Left hindlimb (tissue), 1 donor: ENCODE results near the gene PRR36.

ENCODE experiments used
- DNase-seq: peaks from one replicate; pipeline ENCODE4 v3.0.0-alpha.2; 2018

The PRR36 gene

DNA sequence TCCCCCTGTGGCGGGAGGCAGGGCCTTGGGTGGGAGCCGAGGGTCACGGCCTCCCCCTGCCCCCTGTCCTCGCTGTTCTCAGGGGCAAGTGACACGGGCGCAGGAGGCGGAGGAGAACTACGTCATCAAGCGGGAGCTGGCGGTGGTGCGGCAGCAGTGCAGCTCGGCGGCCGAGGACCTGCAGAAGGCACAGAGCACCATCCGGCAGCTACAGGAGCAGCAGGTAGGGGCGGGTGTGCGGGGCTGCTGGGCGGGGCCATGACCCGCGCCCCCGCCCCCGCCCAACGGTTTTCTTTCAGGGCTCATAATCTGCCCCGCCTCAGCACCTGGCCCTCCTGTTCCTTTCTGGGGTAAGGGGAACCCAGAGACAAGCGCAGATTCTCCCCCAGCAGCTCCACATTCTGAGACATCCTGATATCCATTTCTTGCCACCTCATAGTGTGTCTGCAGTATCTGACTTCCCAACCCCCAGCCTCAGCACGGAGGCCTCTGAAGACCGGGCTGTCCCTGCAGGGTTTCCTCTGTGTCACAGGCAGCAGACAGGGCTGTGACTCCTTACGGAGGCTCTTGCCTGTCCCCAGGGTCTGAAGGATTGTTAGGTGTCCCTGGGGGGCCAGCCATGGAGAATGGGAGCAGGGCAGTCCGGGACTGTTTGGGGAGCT, 15.9 kb downstream of the PRR36 start:
- DNase-seq: no peak

DNA sequence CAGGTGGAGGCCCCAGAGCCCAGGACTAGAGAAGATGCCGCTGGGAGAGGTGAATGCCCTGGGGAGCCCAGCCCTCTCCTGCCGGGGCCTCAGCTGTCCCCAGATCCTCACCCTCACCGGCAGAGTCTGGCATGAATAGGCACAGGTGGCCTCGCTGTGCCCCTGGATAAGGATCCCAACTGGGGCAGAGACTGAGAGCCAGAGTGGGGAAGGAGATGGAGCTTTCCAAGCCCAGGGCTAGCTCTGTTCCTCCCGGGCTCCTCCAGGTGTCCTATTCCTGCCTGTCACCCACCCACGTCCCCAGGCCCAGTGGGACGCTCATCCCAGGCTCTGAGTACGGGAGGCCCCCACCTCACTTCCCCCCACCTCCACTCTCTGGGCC, 16.5 kb downstream of the PRR36 start:
- no peak for DNase-seq

DNA sequence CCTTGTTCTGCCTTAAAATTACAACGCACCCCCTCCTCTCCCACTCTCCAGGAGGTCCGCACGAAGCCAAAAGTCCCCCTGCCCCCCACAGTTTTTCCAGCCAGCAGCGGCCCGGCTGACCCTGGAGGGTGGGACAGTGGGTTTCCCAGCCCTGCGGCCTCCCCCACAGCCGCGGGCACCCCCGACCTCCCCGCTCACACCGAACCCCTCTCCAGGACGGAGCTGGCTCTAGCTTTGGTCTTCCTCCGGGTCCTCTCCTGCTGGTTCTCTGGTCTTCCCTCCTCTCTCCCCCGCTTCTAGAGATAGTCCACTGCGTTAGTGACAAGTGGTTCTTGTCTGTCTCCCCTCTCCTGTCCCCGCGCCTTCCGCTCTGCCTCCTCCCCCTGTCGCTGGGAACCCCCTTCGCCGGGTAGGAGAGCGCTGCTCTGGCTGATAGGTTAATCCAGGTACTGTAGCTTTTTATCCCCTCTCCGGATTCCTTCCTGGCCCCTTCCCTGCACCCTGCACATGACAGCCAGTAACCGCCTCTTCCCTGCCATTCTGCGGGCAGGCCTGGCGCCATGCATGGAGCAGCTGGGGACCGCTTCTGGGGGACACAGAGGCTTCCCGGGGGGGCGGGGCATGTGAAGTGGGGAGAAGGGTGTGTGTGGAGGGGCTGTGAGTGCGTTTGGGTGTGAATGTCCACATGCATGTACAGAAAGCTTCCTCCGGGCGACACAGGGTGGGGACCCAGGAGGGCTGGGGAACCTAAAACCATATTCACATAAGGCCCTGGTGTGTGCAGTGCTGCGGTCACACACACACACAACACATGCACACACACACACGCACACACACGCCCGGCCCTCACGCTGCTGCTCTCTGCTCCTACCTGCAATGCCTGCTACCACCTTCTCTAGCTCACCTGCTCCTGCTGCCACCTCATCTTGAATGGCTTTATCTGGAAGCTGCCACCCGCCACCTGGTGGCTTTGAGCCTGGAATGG, 17.2 kb downstream of the PRR36 start:
- no peak for DNase-seq

DNA sequence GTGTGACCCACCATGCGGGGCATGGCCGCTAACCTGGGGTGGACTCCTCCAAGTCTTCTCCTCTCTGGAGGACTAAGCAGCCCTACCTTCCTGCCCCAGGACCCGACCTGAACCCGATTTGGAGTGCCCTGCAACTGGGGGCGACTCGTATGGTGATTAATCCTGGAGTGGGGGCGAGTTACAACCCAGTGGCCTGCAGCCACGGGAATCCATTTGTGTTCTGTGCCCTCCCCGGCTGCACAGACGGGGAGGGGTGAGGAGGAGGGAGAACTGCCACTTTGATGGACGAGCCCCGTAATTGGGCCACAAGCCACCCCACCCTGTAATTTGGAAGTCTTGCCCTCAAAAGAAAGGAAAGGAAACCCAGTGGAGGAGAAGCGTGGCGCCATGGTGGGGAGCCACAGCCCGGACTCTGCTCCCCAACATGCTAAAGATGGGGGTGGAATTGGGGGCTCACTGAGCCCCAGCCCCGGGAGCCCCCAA, 18.0 kb downstream of the PRR36 start:
- peak; percentile 52 for DNase-seq

DNA sequence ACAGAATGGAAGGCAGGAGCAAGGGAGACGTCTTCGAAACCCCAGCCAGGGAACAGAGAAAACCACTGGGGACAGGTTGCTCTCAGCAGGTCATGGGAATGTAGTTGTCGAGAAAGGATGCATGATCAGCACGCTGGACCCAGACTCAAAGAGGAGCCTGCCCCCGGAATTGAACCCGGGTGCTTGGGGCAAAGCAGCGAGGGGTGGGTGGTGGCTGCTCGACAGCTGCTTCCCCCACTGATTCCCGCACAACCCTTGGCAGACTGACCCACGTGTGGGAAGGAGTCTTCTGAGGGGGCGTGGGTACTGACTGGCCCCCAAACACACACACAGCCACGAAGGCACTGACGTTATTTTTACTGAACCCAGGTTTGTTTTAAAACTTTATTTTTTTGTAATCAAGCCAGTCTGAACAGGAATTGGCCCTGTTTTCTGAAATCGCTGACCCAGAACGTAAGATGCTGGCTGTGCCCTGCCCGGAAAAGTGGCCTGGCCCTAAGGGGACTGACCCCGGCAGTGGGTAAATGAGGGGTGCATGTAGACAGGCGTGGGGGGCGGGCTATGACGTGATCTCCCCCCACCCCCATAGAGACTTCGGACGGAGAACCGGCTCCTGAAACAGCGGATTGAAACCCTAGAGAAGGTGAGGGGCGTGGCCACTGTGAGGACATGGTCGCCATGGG, 18.6 kb downstream of the PRR36 start:
- no peak for DNase-seq

DNA sequence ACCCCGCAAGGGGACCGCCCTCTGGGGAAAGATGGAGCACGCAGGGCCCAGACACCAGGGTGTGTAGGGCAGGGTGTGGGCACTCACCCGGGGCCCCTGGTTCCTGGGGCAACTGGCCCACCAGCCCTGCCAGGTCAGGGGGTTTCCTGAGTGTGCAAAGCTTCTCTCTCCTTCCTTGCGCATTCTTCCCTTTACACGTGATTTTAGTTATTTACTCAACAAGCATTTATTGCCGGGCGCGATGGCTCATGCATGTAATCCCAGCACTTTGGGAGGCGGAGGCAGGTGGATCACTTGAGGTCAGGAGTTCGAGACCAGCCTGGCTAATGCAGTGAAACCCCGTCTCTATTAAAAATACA, 20.4 kb downstream of the PRR36 start:
- DNase-seq: no peak

DNA sequence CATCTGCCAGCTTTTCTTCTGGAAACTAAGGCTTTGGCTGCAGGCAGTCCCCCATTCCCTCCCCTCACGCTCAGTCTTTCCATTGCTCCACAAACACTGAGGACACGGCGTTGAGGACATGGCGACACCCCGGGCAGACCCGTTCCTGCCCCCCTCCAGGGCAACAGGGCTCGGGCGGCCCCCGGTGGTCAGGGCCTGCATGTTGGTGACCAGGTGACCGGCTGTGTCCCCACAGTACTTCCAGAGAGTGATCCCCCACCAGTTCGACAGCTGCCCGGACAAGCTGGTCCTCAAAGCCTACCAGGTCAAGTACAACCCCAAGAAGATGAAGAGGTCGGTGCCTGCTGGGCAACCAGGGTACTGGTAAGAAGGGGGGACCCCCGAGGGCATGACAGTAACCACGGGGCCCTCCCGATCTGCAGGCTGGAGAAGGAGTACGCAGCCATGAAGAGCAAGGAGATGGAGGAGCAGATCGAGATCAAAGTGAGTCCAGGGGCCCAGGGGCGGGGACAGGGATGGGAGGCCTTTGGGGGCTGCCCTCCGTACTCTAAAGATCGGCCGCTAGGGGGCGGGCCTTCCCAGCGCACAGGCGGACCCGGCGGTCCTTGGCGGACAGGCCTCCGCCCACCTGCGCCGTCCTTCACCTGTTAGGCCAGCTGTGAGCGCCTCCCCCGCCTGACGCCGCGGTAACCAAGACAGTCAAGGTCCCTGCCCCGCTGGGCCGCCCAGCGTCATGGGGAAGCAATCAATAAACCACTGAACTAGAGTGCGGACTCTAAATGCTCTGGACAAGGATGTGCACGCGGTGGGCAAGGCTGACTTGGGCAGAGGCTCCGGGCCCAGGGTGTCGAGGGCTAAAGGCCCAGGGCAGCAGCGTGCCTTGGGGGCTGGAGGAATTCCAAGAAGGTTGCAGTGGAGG, 21.1 kb downstream of the PRR36 start:
- peak; percentile 76 for DNase-seq

DNA sequence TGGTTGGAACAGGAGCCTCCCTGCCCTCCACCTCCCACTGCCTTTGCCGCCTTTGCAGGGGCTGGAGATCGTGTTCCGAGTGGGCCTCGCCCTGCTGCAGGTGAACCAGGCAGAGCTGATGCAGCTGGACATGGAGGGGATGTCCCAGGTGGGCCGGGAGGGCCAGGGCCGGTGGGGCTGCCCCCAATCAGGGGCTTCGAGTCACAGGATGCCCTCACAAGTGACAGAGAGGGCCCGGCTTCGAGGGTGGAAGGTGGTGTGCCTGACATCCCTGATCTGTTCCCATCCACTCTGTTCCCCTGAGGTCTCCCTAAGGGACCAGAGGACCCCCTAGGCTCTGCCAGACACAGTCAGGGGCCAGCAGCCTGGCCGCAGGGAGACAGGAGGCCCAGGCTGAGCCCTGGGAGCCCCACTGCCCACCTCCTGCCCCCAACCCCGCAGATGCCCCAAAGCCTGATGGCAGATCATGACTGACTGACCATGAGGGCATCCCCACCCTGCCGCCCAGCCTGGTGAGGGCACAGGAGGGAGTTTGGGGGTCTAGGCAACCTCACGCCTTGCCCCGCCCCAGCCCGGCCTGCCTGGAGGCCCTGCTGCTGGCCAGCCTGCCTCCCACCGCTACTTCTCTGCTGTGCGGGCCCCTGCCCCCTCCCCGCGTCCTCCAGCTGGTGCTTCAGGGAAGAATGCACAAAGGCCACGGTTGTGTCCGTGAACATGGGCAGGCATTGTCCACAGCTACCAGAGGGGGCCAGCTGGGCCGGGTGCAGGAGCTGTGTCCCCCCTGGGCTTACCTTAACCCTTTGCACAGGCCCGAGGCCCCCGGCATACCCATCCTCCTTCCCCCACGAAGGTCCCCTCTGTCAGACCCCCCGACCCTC, 22.3 kb downstream of the PRR36 start:
- DNase-seq: peak; percentile 42

DNA sequence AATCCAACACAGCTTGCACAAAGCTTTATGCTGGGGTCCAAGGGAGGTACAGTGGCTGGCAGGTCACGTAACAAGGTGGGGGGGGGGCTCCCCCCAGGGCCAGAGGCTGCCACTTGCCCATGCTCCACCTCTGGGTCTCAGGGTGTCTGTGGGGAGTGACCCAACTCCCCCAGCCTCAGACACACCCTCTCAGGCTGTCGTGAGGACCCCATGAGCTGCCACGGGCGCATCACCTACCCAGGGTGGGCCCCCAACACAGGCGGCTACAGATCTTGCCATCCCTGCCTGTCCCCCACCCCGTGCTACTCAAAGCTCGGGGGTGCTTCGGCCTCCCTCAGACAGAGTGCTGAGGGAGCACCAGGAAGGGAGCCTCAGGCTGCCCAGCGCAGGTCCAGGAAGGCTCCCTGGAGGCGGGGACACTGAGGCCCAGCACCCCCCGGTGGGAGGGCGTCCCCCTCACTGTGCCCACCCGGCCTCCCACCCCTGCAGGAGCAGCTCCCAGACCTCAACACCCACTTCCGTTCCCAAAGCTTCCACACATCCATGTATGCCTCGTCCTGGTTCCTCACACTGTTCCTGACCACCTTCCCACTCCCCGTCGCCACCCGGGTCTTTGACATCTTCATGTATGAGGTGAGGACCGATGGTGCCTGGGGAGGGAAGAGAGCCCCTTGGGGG, 23.1 kb downstream of the PRR36 start:
- no peak for DNase-seq

DNA sequence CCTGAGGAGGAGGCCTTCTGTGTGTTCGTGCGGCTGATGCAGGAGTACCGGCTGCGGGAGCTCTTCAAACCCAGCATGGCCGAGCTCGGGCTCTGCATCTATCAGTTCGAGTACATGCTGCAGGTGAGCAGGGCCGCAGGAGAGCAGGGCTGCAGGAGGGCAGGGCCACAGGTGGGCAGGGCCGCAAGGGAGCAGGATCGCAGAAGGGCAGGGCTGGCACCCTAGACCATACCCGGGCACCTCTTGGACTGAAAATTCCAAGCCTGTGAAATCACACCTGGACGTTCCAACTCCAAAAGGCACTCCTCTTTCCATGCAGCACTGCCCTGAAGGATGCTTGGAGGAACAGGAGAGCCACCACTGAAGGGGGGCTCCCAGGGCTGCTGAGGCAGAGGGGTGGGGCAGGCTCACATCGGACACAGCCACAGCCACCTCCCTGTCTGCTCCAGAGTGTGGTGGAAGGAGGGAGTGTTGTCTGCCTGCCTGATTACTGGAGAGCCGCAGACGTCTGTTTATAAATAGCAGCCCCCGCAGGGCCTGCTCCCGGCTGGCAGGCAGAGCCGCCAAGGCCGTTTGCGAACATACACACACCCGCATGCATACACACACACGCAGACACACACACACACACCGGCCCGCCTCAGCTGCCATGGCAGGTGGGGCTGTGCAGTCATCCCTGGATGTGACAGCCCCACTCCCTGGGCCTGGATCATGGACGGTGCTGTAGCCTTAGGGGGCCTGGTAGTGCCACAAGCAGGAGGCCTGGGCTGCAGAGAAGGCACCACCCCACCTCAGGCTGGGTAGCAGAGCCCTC, 24.0 kb downstream of the PRR36 start:
- peak; percentile 57 for DNase-seq

DNA sequence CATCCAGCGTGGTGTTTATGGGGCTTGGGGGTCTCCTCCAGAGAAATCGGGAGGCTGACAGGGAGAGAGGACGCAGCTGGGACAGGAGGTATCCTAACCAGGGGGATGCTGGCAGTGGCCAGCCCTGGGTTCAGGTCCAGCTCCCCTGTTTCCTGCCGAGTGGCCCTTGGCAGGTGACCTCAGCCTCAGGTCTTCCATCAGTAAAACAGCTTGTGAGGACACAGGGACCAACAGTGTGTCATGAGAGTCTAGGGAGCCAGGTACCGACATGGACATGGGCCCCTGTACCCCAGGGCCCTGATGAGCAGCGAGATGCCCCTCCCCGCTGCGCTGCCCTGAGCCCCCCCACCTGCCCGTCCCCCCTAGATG, 24.6 kb downstream of the PRR36 start:
- no peak for DNase-seq

DNA sequence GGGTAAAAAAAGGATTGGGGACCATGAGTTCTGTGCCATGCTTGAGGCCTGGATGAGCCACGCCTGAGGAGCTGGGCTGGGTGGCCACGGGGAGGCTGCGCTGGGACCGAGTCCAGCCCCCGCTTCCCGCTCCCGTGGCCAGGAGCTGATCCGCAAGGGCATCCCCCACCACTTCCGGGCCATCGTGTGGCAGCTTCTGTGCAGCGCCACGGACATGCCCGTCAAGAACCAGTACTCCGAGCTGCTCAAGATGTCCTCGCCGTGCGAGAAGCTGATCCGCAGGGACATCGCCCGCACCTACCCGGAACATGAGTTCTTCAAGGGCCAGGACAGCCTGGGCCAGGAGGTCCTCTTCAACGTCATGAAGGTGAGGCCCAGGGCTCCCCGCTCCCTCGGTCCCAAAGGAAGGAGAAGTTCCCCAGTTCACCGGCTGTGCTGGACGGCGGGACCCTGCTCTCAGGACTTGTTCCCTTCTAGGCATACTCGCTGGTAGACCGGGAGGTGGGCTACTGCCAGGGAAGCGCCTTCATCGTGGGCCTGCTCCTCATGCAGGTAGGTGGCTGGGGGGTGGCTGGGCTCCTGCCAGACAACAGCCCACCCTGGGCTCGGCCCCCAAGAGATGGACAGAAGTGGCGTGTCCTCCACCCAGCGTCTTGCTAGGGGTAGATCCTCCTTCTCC, 25.3 kb downstream of the PRR36 start:
- no peak for DNase-seq

DNA sequence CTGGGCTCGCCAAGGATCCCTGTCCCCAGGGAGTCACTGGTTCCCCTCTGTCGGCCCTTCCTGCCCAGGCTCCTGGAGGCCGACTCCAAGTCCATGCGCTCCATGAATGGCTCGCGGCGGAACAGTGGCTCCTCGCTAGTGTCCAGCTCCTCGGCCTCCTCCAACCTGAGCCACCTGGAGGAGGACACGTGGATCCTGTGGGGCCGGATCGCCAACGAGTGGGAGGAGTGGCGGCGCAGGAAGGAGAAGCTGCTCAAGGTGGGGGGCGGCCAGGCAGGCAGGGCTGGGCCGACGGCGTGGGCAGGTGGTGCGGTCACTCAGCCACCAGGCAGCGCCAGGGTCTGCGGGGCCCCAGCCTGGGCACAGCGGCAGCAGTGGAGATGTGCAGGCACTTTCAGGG, 26.5 kb downstream of the PRR36 start:
- no peak for DNase-seq

DNA sequence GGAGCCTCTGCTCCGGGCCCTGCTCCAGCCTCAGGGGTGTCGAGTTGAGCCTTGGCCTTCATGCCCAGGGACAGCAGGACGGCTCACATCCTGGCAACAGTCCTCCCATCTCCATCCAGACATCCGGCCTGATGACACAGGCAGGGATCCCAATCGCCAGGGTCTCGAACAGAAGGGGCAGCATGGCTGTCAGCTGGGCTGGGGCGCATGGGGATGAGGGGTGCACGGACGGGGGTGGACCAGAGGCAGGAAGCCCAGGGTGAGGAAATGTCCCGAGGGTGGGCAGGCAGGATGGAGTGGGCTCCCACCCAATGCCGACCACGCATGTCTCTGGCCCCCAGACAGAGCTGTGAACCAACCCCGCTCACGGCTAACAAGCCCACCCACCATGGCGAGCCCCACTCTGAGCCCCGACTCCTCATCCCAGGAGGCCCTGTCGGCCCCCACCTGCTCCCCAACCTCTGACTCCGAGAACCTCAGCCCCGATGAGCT, 28.0 kb downstream of the PRR36 start:
- DNase-seq: no peak

DNA sequence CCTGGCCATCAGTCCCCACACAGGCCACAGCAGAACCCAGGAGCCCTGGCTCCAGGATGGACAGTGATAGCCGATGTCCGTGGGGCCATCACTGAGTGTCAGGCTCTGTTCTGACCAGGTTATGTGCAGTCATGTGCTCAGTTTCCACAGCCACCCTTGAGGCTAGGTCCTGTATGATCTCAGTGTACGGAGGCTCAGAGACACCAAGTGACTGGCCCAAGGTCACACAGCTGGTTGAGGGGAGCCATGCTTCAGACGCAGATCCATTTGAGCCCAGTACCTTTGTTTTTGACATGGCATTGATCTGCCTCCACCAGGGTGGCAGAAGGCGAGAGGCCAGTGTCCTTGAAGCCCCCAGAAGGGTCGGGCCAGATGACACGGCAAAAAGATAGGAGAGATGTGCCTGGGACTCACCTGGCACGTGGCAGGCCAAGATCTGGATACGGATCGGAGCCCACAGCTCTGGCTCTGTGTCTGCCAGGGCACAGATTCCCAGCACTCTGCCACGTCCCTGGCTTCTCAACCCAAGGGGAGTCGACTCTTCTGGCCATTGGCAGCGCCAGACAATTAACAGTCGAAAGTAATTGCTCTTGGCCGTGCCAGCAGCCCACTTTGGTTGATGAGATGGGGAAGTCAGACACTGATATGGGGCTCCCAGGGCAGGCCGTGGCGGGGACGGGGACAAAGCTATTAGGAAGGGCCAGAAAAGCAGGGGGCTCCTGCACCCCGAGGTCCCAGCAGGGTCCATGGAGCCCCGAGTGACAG, 28.6 kb downstream of the PRR36 start:
- no peak for DNase-seq

DNA sequence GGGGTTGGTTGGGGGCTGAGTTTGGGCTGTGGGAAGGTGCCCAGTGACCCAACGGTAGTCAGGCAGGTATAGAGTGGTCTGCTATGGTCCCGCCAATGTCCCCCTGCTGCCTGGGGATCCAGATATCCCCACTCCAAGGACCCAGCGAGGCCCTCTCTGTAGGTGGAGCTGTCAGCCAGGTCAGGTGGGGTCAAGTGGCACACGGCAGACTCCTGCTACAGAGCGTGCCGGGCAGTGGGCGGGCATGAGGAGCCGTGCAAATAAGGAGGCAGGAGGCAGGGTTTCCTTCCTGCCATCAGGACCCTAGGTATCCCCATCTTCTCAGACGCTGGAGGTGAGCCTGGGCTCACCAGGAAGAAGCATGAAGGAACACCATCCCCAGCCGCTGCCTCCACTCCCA, 29.2 kb downstream of the PRR36 start:
- DNase-seq: no peak

DNA sequence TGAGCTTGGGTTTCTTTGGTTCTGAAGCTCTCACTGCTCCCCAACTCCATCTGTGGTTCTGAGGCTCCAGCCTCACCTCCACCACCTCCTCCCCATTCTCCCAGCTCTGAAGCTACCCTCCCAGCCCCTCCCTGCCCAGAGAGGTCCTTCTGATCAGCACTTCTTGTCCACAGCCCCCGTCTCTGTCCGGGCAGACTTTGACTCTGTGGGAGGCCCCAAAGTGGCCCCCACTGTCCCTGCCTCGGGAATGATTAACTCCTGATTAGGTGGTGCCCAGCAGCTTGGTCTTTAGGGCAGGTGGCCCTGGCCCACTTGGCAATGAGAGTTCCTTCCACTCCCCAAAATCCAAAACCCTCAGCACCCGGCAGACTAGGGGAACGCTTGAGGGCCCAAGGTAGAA, 29.8 kb downstream of the PRR36 start:
- DNase-seq: no peak

DNA sequence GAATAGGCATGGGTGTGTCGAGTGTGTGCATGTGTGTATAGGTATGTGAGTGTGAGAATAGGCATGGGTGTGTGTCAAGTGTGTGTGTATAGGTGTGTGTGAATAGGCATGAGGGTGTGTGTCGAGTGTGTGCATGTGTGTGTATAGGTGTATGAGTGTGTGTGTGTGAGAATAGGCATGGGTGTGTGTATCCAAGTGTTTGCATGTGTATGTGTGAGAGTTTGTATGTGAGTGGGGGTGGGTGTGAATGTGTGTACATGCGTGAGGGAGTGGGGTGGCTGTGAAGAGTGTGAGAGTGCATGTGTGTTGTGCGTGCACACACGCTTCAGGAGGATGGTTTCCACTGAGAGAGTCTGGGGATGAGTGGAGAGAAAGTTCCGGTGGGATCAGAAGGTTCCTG, 30.7 kb downstream of the PRR36 start:
- DNase-seq: no peak
